Measurements from ENCODE around the gene SDHAF2.
"Not testable (repeated sequence)": the region's sequence is repeated elsewhere in the genome, so short reads cannot be mapped to it uniquely, and the experiment has no call there.

Gene SDHAF2

DNA sequence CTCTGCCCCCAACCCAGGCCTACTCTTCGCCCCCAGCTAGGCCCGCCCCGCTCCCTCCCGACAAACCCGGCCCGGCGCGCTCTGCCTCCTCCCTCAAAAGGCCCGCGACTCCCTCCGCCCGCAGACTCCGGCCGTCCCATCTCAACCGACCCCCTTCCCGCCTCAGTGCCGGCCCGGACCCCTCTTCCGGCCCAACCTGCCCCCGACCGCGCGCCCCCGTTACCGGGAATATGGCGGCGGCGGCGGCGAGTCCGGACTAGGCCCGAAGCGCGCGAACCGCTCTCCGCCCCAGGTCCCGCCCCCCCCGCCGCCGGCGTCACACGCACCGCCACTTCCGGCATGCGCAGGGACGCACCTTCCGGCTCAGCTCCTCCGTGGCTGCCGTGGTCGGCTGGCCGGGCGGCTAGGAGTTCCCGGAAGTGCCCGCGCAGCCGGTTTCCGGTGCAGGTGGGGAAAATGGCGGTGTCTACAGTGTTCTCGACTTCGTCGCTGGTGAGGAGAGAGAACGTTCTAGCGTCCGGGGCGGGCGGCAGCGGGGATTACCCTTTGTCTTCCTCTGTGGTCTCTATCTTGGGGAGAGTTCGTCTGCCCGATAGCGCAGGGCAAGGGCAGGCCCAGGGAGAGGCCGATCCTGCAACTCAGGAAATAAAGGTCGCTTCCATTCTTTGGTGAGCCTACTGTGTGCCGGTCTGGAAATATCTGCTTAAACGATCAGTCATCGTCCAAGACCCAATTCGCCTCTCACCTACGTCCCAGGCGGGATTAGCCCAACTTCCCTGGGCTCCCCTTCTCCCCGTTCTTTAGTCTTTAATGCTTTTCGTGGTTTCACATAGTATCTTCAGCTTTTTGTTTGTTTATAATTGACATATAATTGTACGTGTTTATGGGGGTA, at the start of gene SDHAF2, which contains the start of gene CPSF7:
Gene SDHAF2 (plus strand): TSS at position 434 of the 892 bp plus-strand sequence. CDS start 23 bp downstream, at position 457.
Gene CPSF7 (minus strand): TSS at position 285 of the 892 bp plus-strand sequence. CDS start 740 bp downstream, outside the sequence.
- peak; percentile 54 for FAIRE-seq
- peak; percentile 94 for DNase-seq (ENCODE audit: insufficient read length, low spot score)

DNA sequence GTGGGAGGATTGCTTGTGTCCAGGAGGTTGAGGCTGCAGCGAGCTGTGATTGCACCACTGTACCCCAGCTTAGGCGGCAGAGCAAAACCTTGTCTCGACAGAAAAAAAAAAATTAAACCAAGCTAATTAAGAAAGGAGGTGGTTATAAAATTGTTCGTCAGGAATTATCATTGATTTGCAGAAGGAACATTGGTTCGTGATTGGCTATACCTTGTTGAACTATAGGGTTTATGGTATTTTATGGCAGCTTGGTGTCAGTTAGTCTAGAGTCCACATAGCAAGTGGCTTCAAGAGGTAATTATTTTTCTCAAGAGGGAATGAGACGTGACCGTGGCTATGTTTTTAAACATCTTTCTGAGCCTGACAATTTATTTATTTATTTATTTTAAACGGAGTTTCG, 49.0 kb upstream of the SDHAF2 start:
- FAIRE-seq (no peak), DNase-seq (ENCODE audit: insufficient read length, low spot score) (no peak)

GRCh38 chr11:61383859-61384258, 46.1 kb upstream of the SDHAF2 start:
- FAIRE-seq; DNase-seq (ENCODE audit: insufficient read length, low spot score): not testable (repeated sequence)

DNA sequence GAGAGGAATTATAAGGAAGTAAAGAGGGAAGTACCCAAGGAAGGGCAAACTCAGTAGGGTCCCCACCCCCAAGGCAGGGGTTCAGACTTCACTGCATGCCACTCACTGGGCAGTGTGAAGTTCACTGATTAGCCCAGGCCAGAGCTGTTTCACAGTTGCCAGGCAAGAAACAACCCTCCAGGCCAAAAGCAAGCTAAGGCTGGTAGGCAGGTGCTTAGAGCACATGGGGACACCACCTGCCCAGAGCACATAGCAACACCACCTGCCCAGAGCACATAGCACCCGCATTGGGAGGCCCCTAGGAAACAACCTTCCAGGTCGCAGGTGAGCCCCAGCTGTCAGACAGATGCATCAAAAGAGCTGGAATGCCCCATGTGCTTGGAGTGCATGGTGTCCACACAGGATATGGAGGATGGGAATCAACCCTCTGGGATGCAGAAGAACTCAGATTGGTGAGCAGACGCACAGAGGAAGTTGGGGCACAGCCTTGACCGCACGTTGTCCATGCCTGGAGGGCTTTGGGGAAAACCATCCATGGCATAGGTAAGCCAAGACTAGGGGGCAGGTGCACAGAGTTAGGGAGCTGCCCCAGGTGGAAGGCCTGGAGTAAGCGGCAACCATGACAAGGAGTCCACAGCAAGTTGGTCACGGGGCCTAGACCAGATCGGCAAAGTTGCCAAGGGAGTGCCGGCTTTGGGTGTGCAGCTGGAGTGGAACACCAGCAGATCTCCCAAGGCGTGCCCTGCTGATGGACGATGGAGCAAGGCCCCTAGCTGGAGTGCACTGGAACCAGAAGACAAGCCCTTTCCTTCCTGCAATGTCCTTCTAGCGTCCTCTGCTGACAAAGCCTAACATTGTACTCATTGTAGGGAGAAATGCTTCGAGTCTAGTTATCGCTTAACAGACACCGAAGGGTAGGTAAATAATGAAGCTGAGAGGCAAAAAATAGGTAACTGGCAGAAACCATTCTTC, 45.4 kb upstream of the SDHAF2 start:
- no peak for FAIRE-seq
- DNase-seq (ENCODE audit: insufficient read length, low spot score), result no peak

DNA sequence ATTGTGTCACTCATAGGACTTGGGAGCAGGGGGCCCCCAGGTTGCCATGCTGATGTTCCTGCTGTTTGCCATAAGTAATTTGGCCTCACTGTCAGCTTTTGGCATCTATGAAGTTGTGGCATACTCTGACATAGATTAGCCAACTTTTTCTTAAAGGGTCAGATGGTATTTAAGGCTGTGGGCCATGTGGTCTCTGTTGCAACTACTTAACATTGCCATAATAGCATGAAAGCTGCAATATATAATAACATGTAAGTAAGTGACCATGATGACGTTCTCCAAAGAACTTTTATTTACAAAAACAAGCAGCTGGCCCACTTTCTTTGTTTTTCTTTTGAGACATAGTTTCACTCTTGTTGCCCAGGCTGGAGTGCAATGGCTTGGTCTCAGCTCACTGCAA, 39.8 kb upstream of the SDHAF2 start:
- DNase-seq (ENCODE audit: insufficient read length, low spot score) (no peak), FAIRE-seq (no peak)

- no peak for FAIRE-seq
- peak; percentile 35 for DNase-seq (ENCODE audit: insufficient read length, low spot score)
These were observed 36.8 kb upstream of the SDHAF2 start for GRCh38 chr11:61392981-61393595.

- no peak for DNase-seq (ENCODE audit: insufficient read length, low spot score)
- FAIRE-seq, result no peak
These were observed 28.8 kb upstream of the SDHAF2 start for GRCh38 chr11:61401173-61401572.

DNA sequence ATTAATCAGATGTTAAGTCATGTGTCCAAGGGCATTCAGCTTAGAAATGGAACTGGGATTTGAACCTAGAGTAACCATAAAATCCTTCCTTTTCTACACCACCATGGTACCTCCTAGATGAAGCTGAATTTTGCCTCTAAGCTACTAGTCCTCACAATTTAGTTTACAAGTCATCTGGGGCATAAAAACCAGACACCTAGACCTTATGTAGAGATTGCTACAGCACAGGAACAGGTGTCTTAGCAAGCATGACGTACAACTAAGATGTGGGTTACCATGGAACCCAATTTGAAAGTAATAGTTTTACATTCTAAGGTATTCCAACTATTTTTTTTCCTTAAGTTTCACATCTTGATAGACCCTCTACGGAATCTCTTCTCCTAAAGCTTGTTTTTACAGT, 28.4 kb upstream of the SDHAF2 start:
- FAIRE-seq (no peak), DNase-seq (ENCODE audit: insufficient read length, low spot score) (no peak)

DNA sequence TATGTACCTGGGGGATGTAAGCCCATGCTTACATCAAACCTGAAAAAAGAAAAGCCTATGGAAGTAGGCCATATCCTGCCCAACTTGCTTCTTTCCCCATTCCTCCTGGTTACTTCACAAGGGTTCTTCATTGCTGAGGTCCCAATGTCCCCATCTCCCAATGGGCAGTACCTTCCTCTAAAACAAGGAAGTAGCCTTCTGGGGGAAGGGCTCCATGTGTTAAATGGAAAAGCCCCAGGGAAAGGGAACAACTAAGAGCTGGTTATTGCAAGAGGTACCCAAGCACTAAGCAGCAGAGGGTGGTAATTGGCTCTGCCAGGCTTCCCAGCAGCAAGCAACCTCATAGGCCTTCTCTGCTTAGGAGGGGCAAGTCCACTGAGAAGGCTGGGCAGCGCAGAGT, 26.3 kb upstream of the SDHAF2 start:
- DNase-seq (ENCODE audit: insufficient read length, low spot score) (no peak), FAIRE-seq (no peak)

DNA sequence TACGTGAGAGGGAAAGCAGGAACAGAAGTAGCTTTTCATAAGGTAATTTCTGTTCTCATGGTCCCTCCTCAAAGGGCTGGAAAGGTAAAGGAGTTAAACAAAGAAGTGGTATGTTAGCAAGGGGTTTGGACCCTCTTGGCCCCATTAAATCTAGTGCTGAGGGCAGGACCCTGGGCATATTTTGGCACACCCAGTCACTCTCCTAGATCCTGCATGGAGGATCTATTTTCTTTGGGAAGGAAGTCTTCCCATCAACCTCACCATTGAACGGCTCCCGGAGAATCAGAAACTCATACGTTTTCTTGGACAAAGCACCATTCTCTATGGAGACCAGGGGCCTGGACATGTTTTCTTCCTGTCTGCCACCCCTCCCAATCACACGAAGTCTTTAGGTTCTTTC, 25.8 kb upstream of the SDHAF2 start:
- DNase-seq (ENCODE audit: insufficient read length, low spot score), result no peak
- no peak for FAIRE-seq

GRCh38 chr11:61404641-61405040, 25.3 kb upstream of the SDHAF2 start:
- FAIRE-seq (no peak), DNase-seq (ENCODE audit: insufficient read length, low spot score) (no peak)

DNA sequence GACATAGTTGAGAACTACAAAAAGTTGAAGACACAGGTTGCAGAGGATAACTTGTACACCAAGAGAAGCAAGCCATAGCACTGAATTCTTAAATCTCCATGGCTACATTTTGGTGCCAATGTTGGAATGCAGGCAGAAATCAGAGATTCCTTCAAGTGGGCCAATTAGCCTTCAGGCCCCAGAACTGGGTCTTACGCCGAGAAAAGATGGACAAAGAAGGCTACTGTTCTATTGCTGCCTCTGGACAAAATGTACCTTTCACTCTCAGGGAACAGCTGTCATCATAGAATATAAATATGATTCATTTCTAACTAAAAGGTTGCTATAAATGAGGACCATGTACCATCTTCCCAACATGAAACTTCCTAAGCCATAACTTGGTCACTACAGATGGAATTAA, 23.9 kb upstream of the SDHAF2 start:
- DNase-seq (ENCODE audit: insufficient read length, low spot score) (no peak), FAIRE-seq (no peak)

DNA sequence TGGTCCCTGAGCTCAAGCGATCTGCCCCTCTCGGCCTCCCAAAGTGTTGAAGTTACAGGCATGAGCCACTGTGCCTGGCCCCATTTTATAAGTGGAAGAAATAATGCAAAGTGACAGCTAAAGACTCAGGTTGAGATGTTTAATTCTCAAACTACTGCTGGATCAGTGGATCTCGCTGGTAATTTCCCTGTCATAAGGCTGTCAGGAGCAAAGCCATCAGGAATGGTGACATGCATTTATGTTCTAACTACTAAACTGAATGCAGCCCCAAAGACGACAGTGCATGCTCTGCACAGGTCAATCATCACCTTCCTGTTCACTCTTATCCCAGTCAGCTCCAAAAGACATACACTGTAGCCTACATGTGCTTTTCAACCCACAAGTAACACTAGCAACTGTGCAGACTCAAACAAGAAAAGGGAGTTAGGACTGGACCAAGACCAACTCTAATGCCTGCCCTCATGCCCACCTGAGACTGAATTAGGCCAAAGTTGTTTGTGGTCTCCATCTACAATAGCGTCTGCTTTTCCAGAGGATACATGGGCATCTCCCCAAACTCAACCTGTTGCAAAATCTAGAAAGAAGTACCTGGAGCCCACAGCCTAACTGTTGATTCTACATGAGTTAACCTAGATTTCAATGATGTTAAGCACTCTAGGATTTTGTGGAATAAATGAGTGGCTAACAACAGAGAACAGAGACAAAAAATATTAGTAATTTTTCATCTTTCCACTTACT, 22.8 kb upstream of the SDHAF2 start:
- FAIRE-seq (no peak), DNase-seq (ENCODE audit: insufficient read length, low spot score) (no peak)

GRCh38 chr11:61411589-61411988, 18.3 kb upstream of the SDHAF2 start:
- DNase-seq (ENCODE audit: insufficient read length, low spot score) (no peak), FAIRE-seq (no peak)

DNA sequence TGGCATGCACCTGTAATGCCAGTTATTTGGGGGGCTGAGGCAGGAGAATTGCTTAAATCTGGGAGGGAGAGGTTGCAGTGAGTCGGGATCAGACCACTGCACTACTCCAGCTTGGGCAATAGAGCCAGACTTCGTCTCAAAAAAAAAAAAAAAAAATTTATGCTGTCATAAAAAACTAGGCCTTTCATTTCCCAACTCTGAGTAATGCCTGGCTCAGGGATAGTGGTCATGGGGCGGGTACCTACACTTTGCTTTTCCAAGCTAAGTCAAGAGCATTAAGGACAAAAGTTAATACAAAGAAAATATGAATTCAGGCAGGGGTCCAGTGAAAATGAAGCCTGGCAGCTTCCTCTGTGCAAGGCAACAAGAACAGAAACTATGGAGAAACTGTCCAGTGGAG, 16.4 kb upstream of the SDHAF2 start:
- FAIRE-seq (no peak), DNase-seq (ENCODE audit: insufficient read length, low spot score) (no peak)

DNA sequence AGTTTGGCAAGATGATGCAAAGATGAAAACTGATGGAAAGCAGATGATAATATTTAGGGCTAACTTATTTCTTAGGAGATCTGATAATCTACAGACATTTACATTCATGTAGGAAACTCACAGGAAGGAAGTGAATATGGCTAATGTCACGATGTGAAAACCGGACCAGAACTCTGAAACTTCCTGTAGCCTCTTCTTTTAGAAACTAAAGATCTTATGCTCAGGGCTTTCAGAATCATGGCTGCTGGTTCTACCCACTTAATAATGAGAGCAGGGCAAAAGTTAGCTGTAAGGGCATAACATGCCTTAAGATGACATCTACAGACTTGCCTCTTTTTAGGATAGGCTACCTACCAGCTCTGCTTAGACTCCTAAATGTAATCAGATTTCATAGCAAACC, 15.4 kb upstream of the SDHAF2 start:
- DNase-seq (ENCODE audit: insufficient read length, low spot score), result no peak

DNA sequence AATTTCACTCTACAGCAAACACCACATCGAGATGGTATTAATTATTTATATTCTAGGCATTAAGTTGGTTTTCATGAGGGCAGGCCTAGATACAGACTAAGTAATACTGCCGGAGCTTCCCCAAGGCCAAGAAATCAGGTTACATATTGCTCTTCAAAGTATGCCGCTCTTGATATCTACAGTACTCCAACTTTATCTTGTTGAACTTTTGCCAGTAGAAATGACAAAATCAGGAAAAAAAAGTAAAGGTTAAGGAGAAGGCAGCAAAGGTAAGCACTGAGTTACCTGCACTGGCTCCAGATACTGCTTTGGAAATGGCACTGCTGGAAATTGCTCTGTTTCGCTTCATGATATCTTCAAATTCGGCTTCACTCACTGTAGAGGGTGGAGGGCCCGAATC, 14.5 kb upstream of the SDHAF2 start:
- DNase-seq (ENCODE audit: insufficient read length, low spot score) (no peak), FAIRE-seq (no peak)

More for the DNA sequence above, 15.4 kb upstream of the SDHAF2 start:
- FAIRE-seq, result no peak

- DNase-seq (ENCODE audit: insufficient read length, low spot score) (no peak), FAIRE-seq (no peak)
These were observed 13.0 kb upstream of the SDHAF2 start for GRCh38 chr11:61416941-61417340.

DNA sequence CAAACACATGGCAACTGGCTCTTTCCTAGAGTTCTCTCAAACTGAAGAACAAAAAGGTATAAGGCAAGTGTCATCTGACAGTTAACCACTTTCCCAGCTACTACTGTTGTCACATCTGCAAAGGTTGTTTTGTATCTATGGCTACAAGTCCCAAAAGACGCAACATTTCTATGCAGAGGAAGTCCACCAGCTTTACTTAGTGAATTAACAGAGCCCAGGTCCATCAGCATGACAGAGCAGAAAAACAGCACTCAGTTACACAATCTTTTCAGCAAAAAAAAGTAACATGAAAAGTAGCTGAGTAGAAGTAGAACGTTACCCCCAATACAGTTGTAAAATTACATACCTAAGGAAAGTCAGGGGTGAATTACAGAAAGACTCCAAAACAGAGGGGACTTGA, 12.3 kb upstream of the SDHAF2 start:
- FAIRE-seq (no peak), DNase-seq (ENCODE audit: insufficient read length, low spot score) (no peak)

GRCh38 chr11:61418136-61418535, 11.8 kb upstream of the SDHAF2 start:
- DNase-seq (ENCODE audit: insufficient read length, low spot score) (no peak), FAIRE-seq (no peak)
